Fibroblast of villous mesenchyme (primary cell): ENCODE data around the gene RALBP1. TPM values are rescaled to one million over a fixed set of nuclear protein-coding genes. Genes with fewer than 3 reads are reported as not detected.

Experiments used
- DNase-seq: peaks from one replicate; pipeline ENCODE4 v3.0.0-alpha.2; 2010; ENCODE audit warnings: low read depth
- H3K4me3 ChIP-seq: 2 replicates; pipeline ENCODE4 v1.5.1; 2011; ENCODE audit warnings: low read depth, mild to moderate bottlenecking, low read length
- CTCF ChIP-seq: IDR thresholded peaks from 2 replicates; pipeline ENCODE4 v1.5.1; 2012; ENCODE audit warnings: low read depth, mild to moderate bottlenecking, low read length; ENCODE audit not compliant: insufficient read depth
- small RNA-seq: library from RNA; depleted of rRNA; stranded (forward); fragments of <200 nt; gene quantifications from one replicate; pipeline ENCODE3, GENCODE V24; 2012
- total RNA-seq: library from RNA; depleted of rRNA; stranded (reverse); fragments of >200 nt; gene quantifications from 2 replicates; pipeline ENCODE4 v1.2.3, GENCODE V29; 2012

RALBP1 gene
- total RNA-seq, 1 donor: 76.4 TPM

- H3K4me3 ChIP-seq: no peak overlapping the region
- DNase-seq: no peak
- no peak for TF ChIP-seq CTCF
Observed at GRCh38 chr18:9586814-9587213, 111.5 kb downstream of the RALBP1 start.

Small RNA genes lying within 50 kb of the gene (small RNA-seq; reads per million reads assigned to genes)
- not detected for gene RNU2-27P

Other genes starting within 250 kb of the RALBP1 start
- 118 and 181 TPM in 2 replicates for gene TWSG1, start 140.7 kb upstream of the RALBP1 start, total RNA-seq
- gene PPP4R1, start 139.0 kb downstream of the RALBP1 start, total RNA-seq: 99.2 and 136 TPM in 2 replicates
- 34.5 and 48.6 TPM in 2 replicates for gene RAB31, start 232.8 kb downstream of the RALBP1 start, total RNA-seq